Uterus (tissue), 4 donors: ENCODE results near the gene TNNI3K. TPM values are rescaled to one million over a fixed set of nuclear protein-coding genes. Genes with fewer than 3 reads are reported as not detected.

Experiments
- DNase-seq, 2 donors: peaks; one replicate each; pipeline ENCODE4 v3.0.0-alpha.2; 2019 to 2020
- H3K27ac ChIP-seq, 2 donors: fragments of 200-600 bp; sonication (generic); 1 replicate in 1 of 2; 2 replicates in 1 of 2; pipeline ENCODE4 v1.5.1; 2016 to 2018
- H3K27me3 ChIP-seq, 2 donors: fragments of 200-600 bp; sonication (generic); one replicate each; pipeline ENCODE4 v1.5.1; 2018 to 2019; ENCODE audit warnings: control low read depth in 1 of 2
- H3K36me3 ChIP-seq, 2 donors: fragments of 200-600 bp; sonication (generic); one replicate each; pipeline ENCODE4 v1.5.1; 2019; ENCODE audit warnings: control low read depth in 1 of 2
- H3K4me1 ChIP-seq, 2 donors: fragments of 200-600 bp; sonication (generic); one replicate each; pipeline ENCODE4 v1.5.1; 2018 to 2019; ENCODE audit warnings: control low read depth in 1 of 2
- H3K4me3 ChIP-seq, 2 donors: fragments of 200-600 bp; sonication (generic); 1 replicate in 1 of 2; 2 replicates in 1 of 2; pipeline ENCODE4 v1.5.1; 2018 to 2019; ENCODE audit warnings: mild to moderate bottlenecking in 1 of 2
- H3K9me3 ChIP-seq, 2 donors: fragments of 200-600 bp; sonication (generic); one replicate each; pipeline ENCODE4 v1.5.1; 2019; ENCODE audit warnings: control low read depth in 1 of 2
- CTCF ChIP-seq, 4 experiments: fragments of 200-600 bp in 2 of 4; fragments of 450-650 bp in 2 of 4; sonication (generic) in 2 of 4; IDR thresholded peaks; one replicate each; pipeline ENCODE4 v1.5.1; 2016 to 2019; ENCODE audit warnings: antibody characterized with exemption in 4 of 4, mild to moderate bottlenecking in 2 of 4, moderate library complexity in 1 of 4
- POLR2A ChIP-seq, 2 donors: fragments of 450-650 bp; IDR thresholded peaks; one replicate each; pipeline ENCODE4 v1.6.1; 2016; ENCODE audit warnings: antibody characterized with exemption in 2 of 2, mild to moderate bottlenecking in 1 of 2, moderate library complexity in 1 of 2
- intact Hi-C: fragments of 100-400 bp; cut with DNase I; formaldehyde crosslinking; loops from one replicate; pipeline ENCODE4 v1.15.1; 2023; ENCODE audit warnings: low total_unique reads
- total RNA-seq, 4 donors: library from RNA; depleted of rRNA in 3 of 4; stranded (reverse); fragments of >200 nt in 3 of 4; gene quantifications; one replicate each; pipeline versions ENCODE4 v1.1.0 to v1.2.4, GENCODE V29; 2014 to 2023
- donor health status: DM: yes; HTN: yes; CAD: no.

The TNNI3K gene
- total RNA-seq, 4 donors from 2014 or later: 0.26 to 5.3 (median 1.5) TPM; not detected in 1

DNA sequence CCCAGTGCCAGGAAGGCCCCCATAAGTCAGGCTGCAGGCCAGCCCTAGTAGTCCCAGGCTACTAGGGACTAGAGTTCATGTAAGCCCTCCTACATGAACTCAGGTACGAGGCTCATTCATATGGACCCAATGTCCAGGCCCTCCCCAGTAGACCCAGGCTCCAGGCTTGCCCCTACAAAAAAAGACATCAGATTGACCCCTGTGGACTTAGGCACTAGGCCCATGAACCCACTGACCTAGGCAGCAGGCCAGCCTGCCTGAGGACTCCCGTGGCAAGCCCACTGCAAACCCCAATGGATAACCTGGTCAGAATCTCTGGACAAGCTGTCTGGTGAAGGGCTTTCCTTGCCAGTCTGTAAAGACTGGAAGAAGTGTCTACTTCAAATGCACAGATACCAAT, 51.2 kb downstream of the TNNI3K start:
- Histone ChIP-seq H3K9me3 (peaks cover 0 to 5% of the 10 kb centered on the region in 2 donors), H3K4me1 (no peaks in the 10 kb centered on the region), H3K27me3 (no peaks in the 10 kb centered on the region), H3K4me3 (no peak overlapping the region), H3K36me3 (no peaks in the 10 kb centered on the region), H3K27ac (no peak overlapping the region)
- no peak for DNase-seq
- intact Hi-C loops: no loop called here
- TF ChIP-seq CTCF (IDR thresholded peaks at IDR 0.05) (no peak), POLR2A (IDR thresholded peaks at IDR 0.05) (no peak)

DNA sequence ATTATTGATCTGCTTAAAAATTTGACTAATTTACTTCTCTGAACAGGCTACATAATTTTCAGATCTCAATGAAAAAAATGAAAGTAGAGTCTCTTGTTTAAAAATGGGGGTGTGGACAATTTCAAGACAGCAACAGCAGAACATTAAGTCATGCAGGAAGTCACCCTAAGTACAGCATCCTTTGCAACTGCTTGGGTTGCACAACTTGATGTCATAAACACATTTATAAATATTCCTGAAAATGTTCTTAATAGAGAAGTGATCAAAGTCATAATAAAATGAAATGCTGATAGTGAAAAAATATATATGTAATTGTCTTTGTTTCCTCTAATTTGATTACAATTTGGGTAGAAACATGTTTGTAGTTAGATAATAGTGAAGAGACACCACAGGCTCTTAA, 79.3 kb downstream of the TNNI3K start:
- no peaks in the 10 kb centered on the region for H3K9me3 ChIP-seq
- no peak overlapping the region for H3K27ac ChIP-seq
- DNase-seq: no peak
- TF ChIP-seq CTCF (IDR thresholded peaks at IDR 0.05) (no peak), POLR2A (IDR thresholded peaks at IDR 0.05) (no peak)
- H3K4me1 ChIP-seq: no peaks in the 10 kb centered on the region
- no peak overlapping the region for H3K4me3 ChIP-seq
- intact Hi-C loops: no loop called here
- H3K36me3 ChIP-seq: no peaks in the 10 kb centered on the region
- no peaks in the 10 kb centered on the region for H3K27me3 ChIP-seq

GRCh38 chr1:74316302-74316701, 81.1 kb downstream of the TNNI3K start:
- Histone ChIP-seq H3K36me3 (no peaks in the 10 kb centered on the region), H3K4me1 (no peaks in the 10 kb centered on the region), H3K9me3 (no peaks in the 10 kb centered on the region), H3K27me3 (no peaks in the 10 kb centered on the region), H3K27ac (no peak overlapping the region), H3K4me3 (no peak overlapping the region)
- TF ChIP-seq POLR2A (IDR thresholded peaks at IDR 0.05) (no peak), CTCF (IDR thresholded peaks at IDR 0.05) (no peak)
- no peak for DNase-seq
- intact Hi-C loops: no loop called here

- H3K4me3 ChIP-seq: no peak overlapping the region
- TF ChIP-seq POLR2A (IDR thresholded peaks at IDR 0.05): no peak
- no peak for TF ChIP-seq CTCF (IDR thresholded peaks at IDR 0.05)
- intact Hi-C loops: no loop called here
- H3K36me3 ChIP-seq: no peaks in the 10 kb centered on the region
- no peak for DNase-seq
- no peak overlapping the region for H3K27ac ChIP-seq
- H3K27me3 ChIP-seq: no peaks in the 10 kb centered on the region
- no peaks in the 10 kb centered on the region for H3K4me1 ChIP-seq
- no peaks in the 10 kb centered on the region for H3K9me3 ChIP-seq
Measured at GRCh38 chr1:74317663-74318062, 82.5 kb downstream of the TNNI3K start.

- no peaks in the 10 kb centered on the region for H3K27me3 ChIP-seq
- H3K36me3 ChIP-seq: no peaks in the 10 kb centered on the region
- no peak for DNase-seq
- H3K27ac ChIP-seq: no peak overlapping the region
- H3K4me3 ChIP-seq: no peak overlapping the region
- intact Hi-C loops: no loop called here
- H3K9me3 ChIP-seq: no peaks in the 10 kb centered on the region
- no peaks in the 10 kb centered on the region for H3K4me1 ChIP-seq
- TF ChIP-seq POLR2A (IDR thresholded peaks at IDR 0.05): no peak
- TF ChIP-seq CTCF (IDR thresholded peaks at IDR 0.05): no peak
Measured at GRCh38 chr1:74323937-74324473, 88.8 kb downstream of the TNNI3K start.
